ENCODE data around the gene DOK4. TPM values are rescaled to one million over a fixed set of nuclear protein-coding genes. Genes with fewer than 3 reads are reported as not detected.

Gene DOK4
- total RNA-seq, 1 experiment from 2014 or later, result 4.9 TPM

DNA sequence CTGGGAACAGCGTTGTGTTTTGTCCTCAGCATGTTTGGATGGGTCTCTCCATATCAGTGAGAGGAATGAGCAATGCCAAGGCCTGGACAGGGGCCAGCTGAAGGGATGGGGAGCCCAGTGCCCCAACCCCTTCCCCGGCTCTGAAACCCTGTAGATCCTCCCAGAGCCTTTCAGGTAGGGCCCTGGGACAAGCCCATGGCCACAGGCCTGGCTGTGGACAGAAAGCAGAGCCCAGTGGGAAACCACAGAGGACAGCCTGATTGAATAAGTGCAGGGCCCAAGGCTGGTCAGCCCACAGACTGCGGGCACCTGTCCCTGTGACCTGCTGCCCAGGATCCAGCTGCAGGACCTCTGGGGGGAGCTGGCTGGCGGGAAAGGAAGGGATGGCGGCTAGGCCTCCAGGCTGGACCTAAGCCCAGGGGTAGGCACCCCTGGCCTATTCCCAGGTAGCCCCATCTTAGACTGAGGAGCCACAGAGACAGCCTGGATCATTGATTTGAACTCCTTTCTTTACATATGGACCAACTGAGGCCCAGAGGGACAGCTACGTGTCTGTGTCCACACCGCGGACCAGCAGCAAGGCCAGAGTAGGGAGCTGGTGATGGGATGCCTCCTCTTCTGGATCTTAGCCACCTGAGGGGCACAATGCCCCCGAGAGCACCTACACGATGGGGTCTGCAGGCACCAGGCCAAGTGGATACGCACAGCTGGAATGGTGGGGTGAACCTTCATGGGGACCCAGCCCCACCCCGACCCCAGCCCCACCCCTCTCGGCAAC is 48.8 kb upstream of the DOK4 start:
- H3K79me2 ChIP-seq (ENCODE audit: low read length), result no peaks in the 10 kb centered on the region
- peaks cover 6% of the 10 kb centered on the region for H3K4me1 ChIP-seq (ENCODE audit: insufficient read depth, low read length)
- POLR2A ChIA-PET (ENCODE audit: unreplicated experiment), result no interaction called here
- peak overlapping the region; percentile 65 for H3K9ac ChIP-seq (ENCODE audit: low read length)
- TF ChIP-seq EZH2 (IDR thresholded peaks at IDR 0.05; ENCODE audit: low read length, unreplicated experiment) (no peak), EZH2phosphoT487 (IDR thresholded peaks at IDR 0.05; ENCODE audit: borderline replicate concordance, low read length) (no peak)
- TF ChIP-seq, protein P1, sequence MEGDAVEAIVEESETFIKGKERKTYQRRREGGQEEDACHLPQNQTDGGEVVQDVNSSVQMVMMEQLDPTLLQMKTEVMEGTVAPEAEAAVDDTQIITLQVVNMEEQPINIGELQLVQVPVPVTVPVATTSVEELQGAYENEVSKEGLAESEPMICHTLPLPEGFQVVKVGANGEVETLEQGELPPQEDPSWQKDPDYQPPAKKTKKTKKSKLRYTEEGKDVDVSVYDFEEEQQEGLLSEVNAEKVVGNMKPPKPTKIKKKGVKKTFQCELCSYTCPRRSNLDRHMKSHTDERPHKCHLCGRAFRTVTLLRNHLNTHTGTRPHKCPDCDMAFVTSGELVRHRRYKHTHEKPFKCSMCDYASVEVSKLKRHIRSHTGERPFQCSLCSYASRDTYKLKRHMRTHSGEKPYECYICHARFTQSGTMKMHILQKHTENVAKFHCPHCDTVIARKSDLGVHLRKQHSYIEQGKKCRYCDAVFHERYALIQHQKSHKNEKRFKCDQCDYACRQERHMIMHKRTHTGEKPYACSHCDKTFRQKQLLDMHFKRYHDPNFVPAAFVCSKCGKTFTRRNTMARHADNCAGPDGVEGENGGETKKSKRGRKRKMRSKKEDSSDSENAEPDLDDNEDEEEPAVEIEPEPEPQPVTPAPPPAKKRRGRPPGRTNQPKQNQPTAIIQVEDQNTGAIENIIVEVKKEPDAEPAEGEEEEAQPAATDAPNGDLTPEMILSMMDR (conservative IDR thresholded peaks at IDR 0.05; ENCODE audit: low read depth, low read length), result no peak
- no peak overlapping the region for H3K27ac ChIP-seq (ENCODE audit: low read length)
- H3F3A ChIP-seq (ENCODE audit: low read length, unreplicated experiment), result no peaks in the 10 kb centered on the region
- no peak for ATAC-seq
- peak overlapping the region; percentile 85 for H3K4me3 ChIP-seq (ENCODE audit: low read length)
- peak overlapping the region; percentile 87 for H3K4me2 ChIP-seq (ENCODE audit: low read length)
- no peak for DNase-seq
- intact Hi-C loops (cut with micrococcal nuclease), result no loop called here
- CTCF ChIA-PET, result no interaction called here
- H3K36me3 ChIP-seq (ENCODE audit: low read depth, low read length), result no peaks in the 10 kb centered on the region
- no peaks in the 10 kb centered on the region for H3K9me2 ChIP-seq (replicated peaks; ENCODE audit: low read length)
- BruUV-seq (replicated peaks), result TSS peak; percentile 57
- H2AFZ ChIP-seq (ENCODE audit: low read length), result no peak overlapping the region
- H3K27me3 ChIP-seq (ENCODE audit: low read length), result no peaks in the 10 kb centered on the region
- no peaks in the 10 kb centered on the region for H3K9me3 ChIP-seq (ENCODE audit: low read length)
- H4K20me1 ChIP-seq (ENCODE audit: low read length), result no peaks in the 10 kb centered on the region

DNA sequence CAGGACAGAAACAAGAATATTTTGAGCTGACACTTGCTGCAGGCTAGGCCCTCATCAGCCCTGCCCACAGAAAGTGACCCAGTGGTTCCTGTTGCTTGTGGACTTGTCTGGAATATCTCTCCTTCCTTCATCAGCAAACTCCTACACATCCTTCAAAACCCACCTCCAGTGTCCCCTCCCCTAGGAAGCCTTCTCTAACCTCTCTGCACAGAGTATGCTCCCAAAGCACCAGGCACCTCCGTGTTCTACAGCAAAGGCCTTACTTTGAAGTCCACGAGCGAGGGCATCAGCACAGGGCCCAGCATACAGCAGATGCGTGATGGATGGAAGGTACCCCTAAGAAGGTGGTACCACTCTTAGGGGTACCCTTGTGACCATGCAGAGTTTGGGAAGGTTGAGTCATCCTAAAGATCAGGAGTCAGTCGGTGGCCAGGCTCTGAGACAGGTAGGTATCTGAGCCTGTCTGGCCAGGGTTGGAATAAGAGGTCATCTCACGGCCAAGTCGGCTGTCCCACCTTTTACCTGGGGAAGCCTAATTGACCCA is 48.1 kb upstream of the DOK4 start:
- BruUV-seq (replicated peaks), result no TSS peak
- no peaks in the 10 kb centered on the region for H3K9me3 ChIP-seq (ENCODE audit: low read length)
- no peaks in the 10 kb centered on the region for H3K9me2 ChIP-seq (replicated peaks; ENCODE audit: low read length)
- intact Hi-C loops (cut with micrococcal nuclease), result no loop called here
- ATAC-seq (no peak), DNase-seq (no peak)
- H3F3A ChIP-seq (ENCODE audit: low read length, unreplicated experiment), result no peaks in the 10 kb centered on the region
- no peak overlapping the region for H3K9ac ChIP-seq (ENCODE audit: low read length)
- ChIA-PET CTCF (no interaction called here), POLR2A (ENCODE audit: unreplicated experiment) (no interaction called here)
- no peak overlapping the region for H3K4me3 ChIP-seq (ENCODE audit: low read length)
- H3K79me2 ChIP-seq (ENCODE audit: low read length), result no peaks in the 10 kb centered on the region
- no peaks in the 10 kb centered on the region for H4K20me1 ChIP-seq (ENCODE audit: low read length)
- H3K27me3 ChIP-seq (ENCODE audit: low read length), result no peaks in the 10 kb centered on the region
- no peak overlapping the region for H2AFZ ChIP-seq (ENCODE audit: low read length)
- H3K4me2 ChIP-seq (ENCODE audit: low read length), result no peak overlapping the region
- TF ChIP-seq EZH2 (IDR thresholded peaks at IDR 0.05; ENCODE audit: low read length, unreplicated experiment) (no peak), EZH2phosphoT487 (IDR thresholded peaks at IDR 0.05; ENCODE audit: borderline replicate concordance, low read length) (no peak)
- TF ChIP-seq, protein P1 (conservative IDR thresholded peaks at IDR 0.05; ENCODE audit: low read depth, low read length), result no peak
- no peaks in the 10 kb centered on the region for H3K36me3 ChIP-seq (ENCODE audit: low read depth, low read length)
- no peak overlapping the region for H3K27ac ChIP-seq (ENCODE audit: low read length)
- H3K4me1 ChIP-seq (ENCODE audit: insufficient read depth, low read length), result peaks cover 12% of the 10 kb centered on the region
